Choroid plexus epithelial cell (primary cell): Measurements from ENCODE around the gene CRYBG2.
"Not testable (repeated sequence)": the region's sequence is repeated elsewhere in the genome, so short reads cannot be mapped to it uniquely, and the experiment has no call there.

Experiments used
- DNase-seq: peaks from one replicate; pipeline ENCODE4 v3.0.0-alpha.2; 2010; ENCODE audit warnings: low read depth
- H3K4me3 ChIP-seq: 2 replicates; pipeline ENCODE4 v1.5.1; 2011; ENCODE audit warnings: low read depth, mild to moderate bottlenecking, control low read depth, low read length, moderate library complexity
- CTCF ChIP-seq: conservative IDR thresholded peaks from 2 replicates; pipeline ENCODE4 v1.5.1; 2011; ENCODE audit warnings: low read depth, mild to moderate bottlenecking, control low read depth, inconsistent platforms, low read length, moderate library complexity

CRYBG2 gene

DNA sequence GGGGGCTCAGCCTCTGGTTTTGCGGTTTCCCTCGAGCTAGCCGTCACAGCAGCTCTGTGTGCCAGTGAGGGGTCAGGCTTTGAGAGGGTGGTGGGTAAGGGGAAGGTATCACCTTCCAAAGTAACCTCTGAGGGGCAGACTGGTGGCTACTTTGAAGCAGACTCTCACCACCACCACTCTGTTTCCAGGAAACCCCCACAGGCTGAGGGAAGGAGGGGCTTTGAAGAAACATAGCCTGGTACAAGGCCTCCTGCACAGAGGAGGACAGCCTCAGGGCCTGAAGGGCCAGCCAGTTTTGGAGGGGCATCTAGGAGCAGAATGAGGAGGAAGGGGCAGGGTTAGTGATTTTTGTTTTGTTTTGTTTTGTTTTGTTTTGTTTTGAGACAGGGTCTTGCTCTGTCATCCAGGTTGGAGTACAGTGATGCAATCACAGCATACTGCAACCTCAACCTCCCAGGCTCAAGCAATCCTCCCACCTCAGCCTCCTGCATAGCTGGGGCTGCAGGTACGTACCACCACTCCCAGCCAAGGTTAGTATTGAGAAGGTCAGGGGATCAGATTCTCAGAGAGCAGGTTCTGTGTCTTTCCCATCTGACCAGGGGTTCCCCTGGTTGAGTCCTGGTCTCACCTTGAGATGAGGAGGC, 35.8 kb upstream of the CRYBG2 start:
- no peak for DNase-seq
- no peak overlapping the region for H3K4me3 ChIP-seq
- no peak for TF ChIP-seq CTCF

DNA sequence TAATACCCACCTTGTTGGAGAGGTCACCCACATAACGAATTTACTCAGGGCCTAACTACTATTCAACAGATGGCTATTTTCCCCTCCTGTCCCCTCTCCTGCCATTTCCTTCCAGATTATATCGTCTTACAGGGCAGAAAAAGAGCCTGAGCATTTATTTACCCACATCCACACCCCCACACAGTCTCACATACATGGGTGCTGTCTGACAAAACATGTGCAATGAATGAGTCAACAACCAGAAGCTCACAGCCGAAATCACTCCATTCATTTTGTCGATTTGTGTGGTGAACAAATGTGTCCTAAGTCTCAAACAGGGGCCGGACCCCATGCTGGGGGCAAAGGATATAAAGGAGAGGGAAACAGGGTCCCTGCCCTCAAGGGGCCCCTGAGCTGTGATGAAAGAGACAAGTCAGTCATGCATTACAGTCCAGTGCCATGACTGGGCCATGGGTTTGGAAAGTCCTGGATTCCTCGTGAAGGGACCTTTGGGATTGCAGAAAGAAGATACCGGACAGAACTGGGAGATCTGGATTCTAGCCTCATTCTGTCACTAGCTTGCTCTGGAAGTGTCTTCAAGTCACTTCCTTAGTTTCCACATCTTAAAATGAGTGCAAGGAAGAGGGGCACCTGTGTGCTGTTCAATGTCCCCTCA, 35.0 kb upstream of the CRYBG2 start:
- no peak overlapping the region for H3K4me3 ChIP-seq
- TF ChIP-seq CTCF, result no peak
- peak; percentile 31 for DNase-seq

- no peak overlapping the region for H3K4me3 ChIP-seq
- no peak for TF ChIP-seq CTCF
- DNase-seq, result peak; percentile 51
These were observed 33.5 kb upstream of the CRYBG2 start for GRCh38 chr1:26387447-26387846.

DNA sequence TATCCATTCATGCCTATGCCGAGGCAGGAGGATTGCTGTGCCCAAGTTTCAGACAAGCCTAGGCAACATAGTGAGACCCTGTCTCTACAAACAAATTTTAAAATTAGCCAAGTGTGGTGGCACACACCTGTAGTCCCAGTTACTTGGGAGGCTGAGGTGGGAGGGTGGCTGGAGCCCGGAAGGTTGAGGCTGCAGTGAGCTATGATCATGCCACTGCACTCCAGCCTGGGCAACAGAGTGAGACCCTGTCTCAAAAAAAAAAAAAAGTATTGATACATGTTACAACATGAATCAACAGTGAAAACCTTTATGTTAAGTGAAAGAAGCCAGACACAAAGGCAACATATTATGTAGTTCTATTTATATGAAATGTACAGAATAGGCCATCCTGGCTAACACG, 31.1 kb upstream of the CRYBG2 start:
- DNase-seq, H3K4me3 ChIP-seq: not testable (repeated sequence)

GRCh38 chr1:26384076-26384475, 30.1 kb upstream of the CRYBG2 start:
- TF ChIP-seq CTCF, result no peak
- DNase-seq, result no peak
- no peak overlapping the region for H3K4me3 ChIP-seq

DNA sequence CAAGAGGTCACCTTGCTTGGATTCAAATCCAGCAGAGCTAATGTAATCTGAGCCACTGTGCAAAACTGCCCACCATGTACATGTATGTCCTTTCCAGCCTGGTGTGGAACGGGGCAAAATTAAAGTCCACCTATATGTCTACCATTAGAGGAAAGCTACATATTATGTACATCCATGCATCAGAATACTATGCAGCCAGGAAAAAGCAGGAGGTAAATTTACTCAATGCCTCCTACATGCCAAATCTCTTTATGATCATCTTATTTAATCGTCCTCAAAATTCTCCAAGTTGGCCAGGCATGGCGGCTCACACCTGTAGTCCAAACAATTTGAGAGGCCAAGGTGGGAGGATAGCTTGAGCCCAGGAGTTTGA, 24.9 kb upstream of the CRYBG2 start:
- H3K4me3 ChIP-seq, result no peak overlapping the region
- DNase-seq, result no peak
- TF ChIP-seq CTCF, result no peak

GRCh38 chr1:26378088-26378878, 24.4 kb upstream of the CRYBG2 start:
- no peak overlapping the region for H3K4me3 ChIP-seq
- no peak for TF ChIP-seq CTCF
- DNase-seq, result peak; percentile 97
